HepG2 (cell line): ENCODE measurements around the gene MTHFD1.

Experiments
- EZH2 ChIP-seq: conservative IDR thresholded peaks from 2 replicates; pipeline ENCODE4 v1.6.1; 2012; ENCODE audit warnings: mild to moderate bottlenecking, low read depth, low read length, moderate library complexity
- HDAC2 ChIP-seq: sonication (generic); formaldehyde crosslinking; IDR thresholded peaks from 2 replicates; pipeline ENCODE4 v1.4.0; 2020; ENCODE audit warnings: missing genetic modification reagents
- NFIB ChIP-seq: sonication (generic); formaldehyde crosslinking; IDR thresholded peaks from 2 replicates; pipeline ENCODE4 v1.9.0; 2021; ENCODE audit warnings: missing genetic modification reagents, mild to moderate bottlenecking, borderline replicate concordance
- TF ChIP-seq, protein P1 (sequence below): sonication (generic); formaldehyde crosslinking; conservative IDR thresholded peaks from 2 replicates; pipeline ENCODE4 v1.4.0; 2020; ENCODE audit warnings: mild to moderate bottlenecking, missing genetic modification reagents, moderate library complexity
- TF ChIP-seq, protein P2 (sequence below): sonication (generic); formaldehyde crosslinking; IDR thresholded peaks from 2 replicates; pipeline ENCODE4 v1.5.1; 2020; ENCODE audit warnings: missing genetic modification reagents, mild to moderate bottlenecking, borderline replicate concordance

DNA sequence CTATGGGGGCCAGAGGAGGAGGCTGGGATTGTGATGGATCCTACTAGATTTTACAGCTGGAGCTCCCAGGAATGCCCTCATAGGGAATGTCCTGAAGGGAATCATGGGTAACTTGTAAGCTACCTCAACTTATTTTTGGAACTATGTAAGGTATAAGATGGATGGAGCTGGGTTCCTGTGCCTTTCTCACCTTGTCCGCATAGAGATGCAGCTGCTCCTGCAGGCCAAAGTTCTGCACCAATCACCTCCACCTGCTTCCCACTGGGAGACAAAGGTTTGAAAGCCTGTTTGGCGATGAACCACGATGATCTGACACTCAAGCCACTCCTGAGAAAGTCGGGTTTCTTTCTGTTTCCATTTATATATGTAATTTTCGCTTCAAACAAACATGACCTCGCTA, 76.5 kb downstream of the MTHFD1 start:
- TF ChIP-seq, protein P1, sequence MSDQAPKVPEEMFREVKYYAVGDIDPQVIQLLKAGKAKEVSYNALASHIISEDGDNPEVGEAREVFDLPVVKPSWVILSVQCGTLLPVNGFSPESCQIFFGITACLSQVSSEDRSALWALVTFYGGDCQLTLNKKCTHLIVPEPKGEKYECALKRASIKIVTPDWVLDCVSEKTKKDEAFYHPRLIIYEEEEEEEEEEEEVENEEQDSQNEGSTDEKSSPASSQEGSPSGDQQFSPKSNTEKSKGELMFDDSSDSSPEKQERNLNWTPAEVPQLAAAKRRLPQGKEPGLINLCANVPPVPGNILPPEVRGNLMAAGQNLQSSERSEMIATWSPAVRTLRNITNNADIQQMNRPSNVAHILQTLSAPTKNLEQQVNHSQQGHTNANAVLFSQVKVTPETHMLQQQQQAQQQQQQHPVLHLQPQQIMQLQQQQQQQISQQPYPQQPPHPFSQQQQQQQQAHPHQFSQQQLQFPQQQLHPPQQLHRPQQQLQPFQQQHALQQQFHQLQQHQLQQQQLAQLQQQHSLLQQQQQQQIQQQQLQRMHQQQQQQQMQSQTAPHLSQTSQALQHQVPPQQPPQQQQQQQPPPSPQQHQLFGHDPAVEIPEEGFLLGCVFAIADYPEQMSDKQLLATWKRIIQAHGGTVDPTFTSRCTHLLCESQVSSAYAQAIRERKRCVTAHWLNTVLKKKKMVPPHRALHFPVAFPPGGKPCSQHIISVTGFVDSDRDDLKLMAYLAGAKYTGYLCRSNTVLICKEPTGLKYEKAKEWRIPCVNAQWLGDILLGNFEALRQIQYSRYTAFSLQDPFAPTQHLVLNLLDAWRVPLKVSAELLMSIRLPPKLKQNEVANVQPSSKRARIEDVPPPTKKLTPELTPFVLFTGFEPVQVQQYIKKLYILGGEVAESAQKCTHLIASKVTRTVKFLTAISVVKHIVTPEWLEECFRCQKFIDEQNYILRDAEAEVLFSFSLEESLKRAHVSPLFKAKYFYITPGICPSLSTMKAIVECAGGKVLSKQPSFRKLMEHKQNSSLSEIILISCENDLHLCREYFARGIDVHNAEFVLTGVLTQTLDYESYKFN = no peak
- TF ChIP-seq, protein P2, sequence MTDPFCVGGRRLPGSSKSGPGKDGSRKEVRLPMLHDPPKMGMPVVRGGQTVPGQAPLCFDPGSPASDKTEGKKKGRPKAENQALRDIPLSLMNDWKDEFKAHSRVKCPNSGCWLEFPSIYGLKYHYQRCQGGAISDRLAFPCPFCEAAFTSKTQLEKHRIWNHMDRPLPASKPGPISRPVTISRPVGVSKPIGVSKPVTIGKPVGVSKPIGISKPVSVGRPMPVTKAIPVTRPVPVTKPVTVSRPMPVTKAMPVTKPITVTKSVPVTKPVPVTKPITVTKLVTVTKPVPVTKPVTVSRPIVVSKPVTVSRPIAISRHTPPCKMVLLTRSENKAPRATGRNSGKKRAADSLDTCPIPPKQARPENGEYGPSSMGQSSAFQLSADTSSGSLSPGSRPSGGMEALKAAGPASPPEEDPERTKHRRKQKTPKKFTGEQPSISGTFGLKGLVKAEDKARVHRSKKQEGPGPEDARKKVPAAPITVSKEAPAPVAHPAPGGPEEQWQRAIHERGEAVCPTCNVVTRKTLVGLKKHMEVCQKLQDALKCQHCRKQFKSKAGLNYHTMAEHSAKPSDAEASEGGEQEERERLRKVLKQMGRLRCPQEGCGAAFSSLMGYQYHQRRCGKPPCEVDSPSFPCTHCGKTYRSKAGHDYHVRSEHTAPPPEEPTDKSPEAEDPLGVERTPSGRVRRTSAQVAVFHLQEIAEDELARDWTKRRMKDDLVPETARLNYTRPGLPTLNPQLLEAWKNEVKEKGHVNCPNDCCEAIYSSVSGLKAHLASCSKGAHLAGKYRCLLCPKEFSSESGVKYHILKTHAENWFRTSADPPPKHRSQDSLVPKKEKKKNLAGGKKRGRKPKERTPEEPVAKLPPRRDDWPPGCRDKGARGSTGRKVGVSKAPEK (CRISPR knock-in tag) = no peak
- no peak for TF ChIP-seq NFIB (CRISPR knock-in tag)
- TF ChIP-seq HDAC2 (CRISPR knock-in tag) = no peak
- no peak for TF ChIP-seq EZH2
